HK-2 (cell line): ENCODE results near the gene ALDH1A2.
"Not testable (repeated sequence)": the region's sequence is repeated elsewhere in the genome, so short reads cannot be mapped to it uniquely, and the experiment has no call there.

Source experiments
- DNase-seq: peaks from one replicate; pipeline ENCODE4 v3.0.0-alpha.2; 2018; ENCODE audit not compliant: unreplicated experiment

The ALDH1A2 gene

GRCh38 chr15:58066042-58066867, 744 bp upstream of the ALDH1A2 start:
- DNase-seq: peak; percentile 44

- DNase-seq: no peak
These were observed 499 bp downstream of the ALDH1A2 start for GRCh38 chr15:58064980-58065444.

GRCh38 chr15:58064082-58064979, 1.2 kb downstream of the ALDH1A2 start:
- DNase-seq: no peak

GRCh38 chr15:58063614-58064013, 1.9 kb downstream of the ALDH1A2 start:
- DNase-seq: no peak

GRCh38 chr15:58062983-58063382, 2.5 kb downstream of the ALDH1A2 start:
- DNase-seq: no peak

GRCh38 chr15:58062175-58062574, 3.3 kb downstream of the ALDH1A2 start:
- no peak for DNase-seq

GRCh38 chr15:58060575-58060974, 4.9 kb downstream of the ALDH1A2 start:
- no peak for DNase-seq

- DNase-seq: no peak
These were observed 6.8 kb downstream of the ALDH1A2 start for GRCh38 chr15:58058729-58059128.

- DNase-seq: no peak
These were observed 7.4 kb downstream of the ALDH1A2 start for GRCh38 chr15:58058073-58058472.

- no peak for DNase-seq
These were observed 8.0 kb downstream of the ALDH1A2 start for GRCh38 chr15:58057559-58057958.

GRCh38 chr15:58056015-58056414, 9.5 kb downstream of the ALDH1A2 start:
- no peak for DNase-seq

GRCh38 chr15:58053315-58054153, 12.0 kb downstream of the ALDH1A2 start:
- no peak for DNase-seq

GRCh38 chr15:58052334-58052733, 13.2 kb downstream of the ALDH1A2 start:
- no peak for DNase-seq

- DNase-seq: no peak
These were observed 15.8 kb downstream of the ALDH1A2 start for GRCh38 chr15:58049520-58050227.

GRCh38 chr15:58048261-58048660, 17.2 kb downstream of the ALDH1A2 start:
- DNase-seq: no peak

GRCh38 chr15:58047149-58047548, 18.4 kb downstream of the ALDH1A2 start:
- DNase-seq: no peak

GRCh38 chr15:58046467-58046866, 19.0 kb downstream of the ALDH1A2 start:
- DNase-seq: no peak

- DNase-seq: not testable (repeated sequence)
These were observed 20.1 kb downstream of the ALDH1A2 start for GRCh38 chr15:58045376-58045775.

- DNase-seq: no peak
These were observed 21.0 kb downstream of the ALDH1A2 start for GRCh38 chr15:58044551-58044950.

GRCh38 chr15:58043192-58043903, 22.2 kb downstream of the ALDH1A2 start:
- no peak for DNase-seq
